Activated T-cell treated with anti-CD3 and anti-CD28 coated beads for 1 hour (primary cell): Measurements from ENCODE around the gene FAM149B1.

Source experiments
- DNase-seq: peaks from one replicate; pipeline ENCODE4 v3.0.0-alpha.2; 2020; ENCODE audit warnings: low read depth

FAM149B1 gene

GRCh38 chr10:73174148-73174925, 6.4 kb downstream of the FAM149B1 start:
- no peak for DNase-seq

- no peak for DNase-seq
Measured at GRCh38 chr10:73182568-73182967, 14.6 kb downstream of the FAM149B1 start.

- DNase-seq = no peak
Measured at GRCh38 chr10:73183667-73184281, 15.9 kb downstream of the FAM149B1 start.

GRCh38 chr10:73186266-73186665, 18.3 kb downstream of the FAM149B1 start:
- no peak for DNase-seq

GRCh38 chr10:73190188-73190587, 22.3 kb downstream of the FAM149B1 start:
- no peak for DNase-seq

GRCh38 chr10:73205081-73205480, 37.2 kb downstream of the FAM149B1 start:
- DNase-seq = no peak

- DNase-seq = no peak
Measured at GRCh38 chr10:73205890-73206289, 38.0 kb downstream of the FAM149B1 start.

GRCh38 chr10:73206385-73206784, 38.5 kb downstream of the FAM149B1 start:
- DNase-seq = no peak

- DNase-seq = no peak
Measured at GRCh38 chr10:73207883-73208282, 40.0 kb downstream of the FAM149B1 start.

- DNase-seq = no peak
Measured at GRCh38 chr10:73209705-73210104, 41.8 kb downstream of the FAM149B1 start.

- no peak for DNase-seq
Measured at GRCh38 chr10:73210395-73211105, 42.6 kb downstream of the FAM149B1 start.

GRCh38 chr10:73211106-73211811, 43.3 kb downstream of the FAM149B1 start:
- no peak for DNase-seq

- no peak for DNase-seq
Measured at GRCh38 chr10:73215749-73216148, 47.8 kb downstream of the FAM149B1 start.

- no peak for DNase-seq
Measured at GRCh38 chr10:73217628-73218027, 49.7 kb downstream of the FAM149B1 start.

- DNase-seq = no peak
Measured at GRCh38 chr10:73218431-73219191, 50.7 kb downstream of the FAM149B1 start.

- DNase-seq = no peak
Measured at GRCh38 chr10:73219384-73219783, 51.5 kb downstream of the FAM149B1 start.

- no peak for DNase-seq
Measured at GRCh38 chr10:73220989-73221388, 53.1 kb downstream of the FAM149B1 start.

GRCh38 chr10:73225518-73225917, 57.6 kb downstream of the FAM149B1 start:
- no peak for DNase-seq

GRCh38 chr10:73226663-73227062, 58.7 kb downstream of the FAM149B1 start:
- DNase-seq = no peak

- DNase-seq = no peak
Measured at GRCh38 chr10:73228247-73228646, 60.3 kb downstream of the FAM149B1 start.

GRCh38 chr10:73229567-73229966, 61.6 kb downstream of the FAM149B1 start:
- DNase-seq = no peak

- DNase-seq = no peak
Measured at GRCh38 chr10:73232887-73233286, 65.0 kb downstream of the FAM149B1 start.
